ENCODE data around the gene SMYD3. TPM values are rescaled to one million over a fixed set of nuclear protein-coding genes. Genes with fewer than 3 reads are reported as not detected.

The SMYD3 gene
- total RNA-seq, 1 donor from 2014 or later: 0.32 TPM

- no peaks in the 10 kb centered on the region for H3K36me3 ChIP-seq
- intact Hi-C loops (cut with DNase I): no loop called here
- H3K4me1 ChIP-seq: no peaks in the 10 kb centered on the region
- no peak overlapping the region for H3K4me3 ChIP-seq
- H3K27me3 ChIP-seq: no peaks in the 10 kb centered on the region
- H3K9me3 ChIP-seq: peaks cover 6 to 11% of the 10 kb centered on the region in 2 donors
- no peak overlapping the region for H3K27ac ChIP-seq
- no peak for TF ChIP-seq CTCF (IDR thresholded peaks at IDR 0.05)
- no peak for DNase-seq (ENCODE audit: low spot score in 2 of 2)
Measured at GRCh38 chr1:246526915-246527314, 19.8 kb upstream of the SMYD3 start.

DNA sequence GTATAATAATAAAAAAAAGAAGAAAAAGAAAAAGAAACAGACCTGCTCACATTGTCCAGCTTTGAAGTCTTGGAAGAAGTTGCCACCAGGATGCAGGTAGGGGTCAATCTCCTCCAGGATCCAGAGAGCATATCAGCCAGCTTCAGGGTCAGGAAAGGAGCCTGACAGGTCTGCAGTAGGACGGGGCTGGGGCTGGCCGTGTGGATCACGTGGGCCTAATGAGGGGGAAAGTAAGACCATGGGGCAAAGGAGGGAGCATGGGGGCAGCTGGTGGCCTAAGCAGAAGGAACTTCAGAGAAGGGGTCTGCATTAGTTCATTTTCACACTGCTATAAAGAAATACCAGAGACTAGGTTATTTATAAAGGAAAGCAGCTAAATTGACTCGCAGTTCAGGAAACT lies 19.3 kb upstream of the SMYD3 start:
- H3K4me1 ChIP-seq: no peaks in the 10 kb centered on the region
- TF ChIP-seq CTCF (IDR thresholded peaks at IDR 0.05): no peak
- H3K9me3 ChIP-seq: peaks cover 6 to 11% of the 10 kb centered on the region in 2 donors
- intact Hi-C loops (cut with DNase I): no loop called here
- H3K36me3 ChIP-seq: no peaks in the 10 kb centered on the region
- no peak overlapping the region for H3K4me3 ChIP-seq
- H3K27me3 ChIP-seq: no peaks in the 10 kb centered on the region
- H3K27ac ChIP-seq: no peak overlapping the region
- DNase-seq (ENCODE audit: low spot score in 2 of 2): no peak

- H3K9me3 ChIP-seq: peaks cover 9 to 18% of the 10 kb centered on the region in 2 donors
- no peaks in the 10 kb centered on the region for H3K36me3 ChIP-seq
- no peak overlapping the region for H3K27ac ChIP-seq
- no peaks in the 10 kb centered on the region for H3K4me1 ChIP-seq
- H3K27me3 ChIP-seq: no peaks in the 10 kb centered on the region
- no peak for TF ChIP-seq CTCF (IDR thresholded peaks at IDR 0.05)
- intact Hi-C loops (cut with DNase I): no loop called here
- DNase-seq (ENCODE audit: low spot score in 2 of 2): no peak
- H3K4me3 ChIP-seq: no peak overlapping the region
Measured at GRCh38 chr1:246519514-246519913, 12.4 kb upstream of the SMYD3 start.

GRCh38 chr1:246518456-246519205 lies 11.6 kb upstream of the SMYD3 start:
- intact Hi-C loops (cut with DNase I): no loop called here
- Histone ChIP-seq H3K4me1 (no peaks in the 10 kb centered on the region), H3K36me3 (no peaks in the 10 kb centered on the region), H3K27me3 (no peaks in the 10 kb centered on the region), H3K27ac (no peak overlapping the region), H3K4me3 (no peak overlapping the region), H3K9me3 (peaks cover 9 to 21% of the 10 kb centered on the region in 2 donors)
- TF ChIP-seq CTCF (IDR thresholded peaks at IDR 0.05): no peak
- no peak for DNase-seq (ENCODE audit: low spot score in 2 of 2)

GRCh38 chr1:246517391-246517790 lies 10.3 kb upstream of the SMYD3 start:
- DNase-seq (ENCODE audit: low spot score in 2 of 2): no peak
- Histone ChIP-seq H3K27me3 (no peaks in the 10 kb centered on the region), H3K4me1 (no peaks in the 10 kb centered on the region), H3K36me3 (no peaks in the 10 kb centered on the region), H3K4me3 (no peak overlapping the region), H3K9me3 (peaks cover 9 to 21% of the 10 kb centered on the region in 2 donors), H3K27ac (no peak overlapping the region)
- TF ChIP-seq CTCF (IDR thresholded peaks at IDR 0.05): no peak
- intact Hi-C loops (cut with DNase I): no loop called here
